Common myeloid progenitor, CD34-positive (primary cell): ENCODE results near the gene UBQLNL.
A peak's percentile ranks its signal among the peaks of the same experiment; 100 is the strongest.

Experiments used
- CTCF ChIA-PET: fragments of 350-600 bp; sonication (Branson Sonifier 250); formaldehyde crosslinking; loops from one replicate; lab custom pipeline; 2021; ENCODE audit warnings: antibody characterized with exemption; lab: Charles Lee
- POLR2A ChIA-PET: fragments of 350-600 bp; sonication (Branson Sonifier 250); formaldehyde crosslinking; loops from one replicate; lab custom pipeline; 2021; ENCODE audit warnings: antibody characterized with exemption; lab: Charles Lee
- DNase-seq, 3 donors: peaks; one replicate each; pipeline versions ENCODE4 v3.0.0 to v3.0.0-alpha.2; 2013
- H3K27ac ChIP-seq, 2 experiments: 1 replicate in 1 of 2; 2 replicates in 1 of 2; pipeline ENCODE4 v1.7.0; 2013; ENCODE audit warnings: inconsistent platforms in 2 of 2, low read length in 2 of 2, mild to moderate bottlenecking in 2 of 2, low read depth in 1 of 2, moderate library complexity in 1 of 2; ENCODE audit not compliant: severe bottlenecking in 2 of 2, insufficient read depth in 1 of 2, poor library complexity in 1 of 2
- H3K27me3 ChIP-seq, 5 experiments: replicated peaks in 2 of 5; 1 replicate in 3 of 5; 2 replicates in 2 of 5; pipeline versions ENCODE4 v1.6.1 to v1.7.0; 2013; ENCODE audit warnings: low read length in 4 of 5, mild to moderate bottlenecking in 2 of 5, moderate library complexity in 2 of 5, inconsistent platforms in 1 of 5; ENCODE audit not compliant: insufficient read depth in 5 of 5, control insufficient read depth in 4 of 5
- H3K36me3 ChIP-seq, 4 experiments: 1 replicate in 2 of 4; 2 replicates in 2 of 4; pipeline versions ENCODE4 v1.6.1 to v1.7.0; 2013; ENCODE audit warnings: low read length in 3 of 4, control low read depth in 1 of 4, mild to moderate bottlenecking in 1 of 4; ENCODE audit not compliant: control insufficient read depth in 4 of 4, insufficient read depth in 4 of 4
- H3K4me1 ChIP-seq, 4 experiments: 1 replicate in 3 of 4; 2 replicates in 1 of 4; pipeline versions ENCODE4 v1.6.1 to v1.7.1; 2013; ENCODE audit warnings: low read length in 3 of 4, mild to moderate bottlenecking in 3 of 4, control low read depth in 1 of 4, inconsistent platforms in 1 of 4, moderate library complexity in 1 of 4; ENCODE audit not compliant: control insufficient read depth in 4 of 4, insufficient read depth in 4 of 4; ENCODE audit errors: control extremely low read depth in 1 of 4
- H3K4me3 ChIP-seq, 7 experiments: 1 replicate in 4 of 7; 2 replicates in 3 of 7; pipeline versions ENCODE4 v1.5.1 to v1.7.0; 2013; ENCODE audit warnings: mild to moderate bottlenecking in 7 of 7, low read length in 6 of 7, moderate library complexity in 6 of 7, inconsistent platforms in 2 of 7, low read depth in 2 of 7, control low read depth in 1 of 7; ENCODE audit not compliant: insufficient read depth in 4 of 7, control insufficient read depth in 1 of 7; ENCODE audit errors: extremely low read depth in 1 of 7
- H3K9me3 ChIP-seq, 5 experiments: 1 replicate in 4 of 5; 2 replicates in 1 of 5; pipeline versions ENCODE4 v1.6.1 to v1.7.1; 2013; ENCODE audit warnings: low read length in 4 of 5, mild to moderate bottlenecking in 2 of 5, inconsistent platforms in 1 of 5, low read depth in 1 of 5, moderate library complexity in 1 of 5; ENCODE audit not compliant: control insufficient read depth in 4 of 5, insufficient read depth in 2 of 5; ENCODE audit errors: control extremely low read depth in 1 of 5
- WGBS: methylation state at CpG from one replicate; pipeline ENCODE4 v1.1.5; 2013; ENCODE audit not compliant: insufficient coverage; 5-methylcytosine and 5-hydroxymethylcytosine counted together

UBQLNL gene

GRCh38 chr11:5507933-5508305, 8.6 kb downstream of the UBQLNL start:
- WGBS: 100% methylated on average over 6 of the region's 6 CpGs
- Histone ChIP-seq H3K4me3 (no peak overlapping the region), H3K9me3 (no peaks in the 10 kb centered on the region), H3K27me3 (peaks cover 0 to 2% (median 0%) of the 10 kb centered on the region in 5 experiments), H3K27ac (no peak overlapping the region), H3K36me3 (no peaks in the 10 kb centered on the region), H3K4me1 (no peaks in the 10 kb centered on the region)
- CTCF ChIA-PET: interaction anchor here (1.0 kb wide), 1 partner anchor 10 kb away, joined by 3 read pairs; no protein-coding TSS in a partner anchor
- DNase-seq: no peak
- POLR2A ChIA-PET: interaction anchor here (0.9 kb wide), 1 partner anchor 22 kb away, joined by 3 read pairs; no protein-coding TSS in a partner anchor

GRCh38 chr11:5507177-5507932, 9.1 kb downstream of the UBQLNL start:
- WGBS: 95% methylated on average over 8 of the region's 9 CpGs
- ChIA-PET CTCF (interaction anchor here (1.0 kb wide), 1 partner anchor 10 kb away, joined by 3 read pairs; no protein-coding TSS in a partner anchor), POLR2A (interaction anchor here (0.9 kb wide), 1 partner anchor 22 kb away, joined by 3 read pairs; no protein-coding TSS in a partner anchor)
- no peaks in the 10 kb centered on the region for H3K36me3 ChIP-seq
- no peak overlapping the region for H3K4me3 ChIP-seq
- H3K9me3 ChIP-seq: no peaks in the 10 kb centered on the region
- no peak overlapping the region for H3K27ac ChIP-seq
- DNase-seq: no peak
- H3K4me1 ChIP-seq: no peaks in the 10 kb centered on the region
- H3K27me3 ChIP-seq: peaks cover 0 to 2% (median 0%) of the 10 kb centered on the region in 5 experiments

GRCh38 chr11:5505363-5506048, 11.0 kb downstream of the UBQLNL start:
- DNase-seq: no peak
- Histone ChIP-seq H3K36me3 (no peaks in the 10 kb centered on the region), H3K27ac (peak overlapping the region in 1 of 2 experiments; percentile 61), H3K9me3 (no peaks in the 10 kb centered on the region), H3K4me1 (no peaks in the 10 kb centered on the region), H3K27me3 (peaks cover 0 to 2% (median 0%) of the 10 kb centered on the region in 5 experiments), H3K4me3 (no peak overlapping the region)
- WGBS: 94% methylated on average over 9 of the region's 9 CpGs
- ChIA-PET POLR2A (no interaction called here), CTCF (interaction anchor here (1.4 kb wide), 1 partner anchor 125 kb away, joined by 3 read pairs; no protein-coding TSS in a partner anchor)

GRCh38 chr11:5504403-5504921, 12.0 kb downstream of the UBQLNL start:
- 75% methylated on average over 1 of the region's 2 CpGs for WGBS
- Histone ChIP-seq H3K36me3 (no peaks in the 10 kb centered on the region), H3K4me3 (no peak overlapping the region), H3K27ac (peak overlapping the region in 1 of 2 experiments; percentile 61), H3K27me3 (peaks cover 0 to 2% (median 0%) of the 10 kb centered on the region in 5 experiments), H3K9me3 (no peaks in the 10 kb centered on the region), H3K4me1 (no peaks in the 10 kb centered on the region)
- no peak for DNase-seq
- ChIA-PET CTCF (interaction anchor here (1.1 to 1.4 kb wide), 2 partner anchors 12 to 124 kb away, joined by 3 read pairs; partner anchors contain the start of gene UBQLNL), POLR2A (no interaction called here)

- DNase-seq: no peak
- no peak overlapping the region for H3K27ac ChIP-seq
- H3K9me3 ChIP-seq: no peaks in the 10 kb centered on the region
- H3K27me3 ChIP-seq: no peaks in the 10 kb centered on the region
- 89% methylated on average over 5 of the region's 6 CpGs for WGBS
- no peak overlapping the region for H3K4me3 ChIP-seq
- ChIA-PET POLR2A (no interaction called here), CTCF (no interaction called here)
- no peaks in the 10 kb centered on the region for H3K36me3 ChIP-seq
- H3K4me1 ChIP-seq: peaks cover 0 to 2% (median 0%) of the 10 kb centered on the region in 4 experiments
Measured at GRCh38 chr11:5500393-5500801, 16.1 kb downstream of the UBQLNL start.

- CTCF ChIA-PET: no interaction called here
- no peaks in the 10 kb centered on the region for H3K36me3 ChIP-seq
- no peaks in the 10 kb centered on the region for H3K9me3 ChIP-seq
- peaks cover 0 to 2% (median 0%) of the 10 kb centered on the region in 4 experiments for H3K4me1 ChIP-seq
- no peak overlapping the region for H3K27ac ChIP-seq
- H3K4me3 ChIP-seq: no peak overlapping the region
- POLR2A ChIA-PET: no interaction called here
- DNase-seq: no peak
- H3K27me3 ChIP-seq: no peaks in the 10 kb centered on the region
- WGBS: 100% methylated on average over 1 of the region's 2 CpGs
Measured at GRCh38 chr11:5499671-5500070, 16.8 kb downstream of the UBQLNL start.
